Right lobe of liver (tissue), 6 donors: ENCODE data around the gene HCRT. TPM values are rescaled to one million over a fixed set of nuclear protein-coding genes. Genes with fewer than 3 reads are reported as not detected.

Source experiments
- ATAC-seq, 4 donors: fragments of 200-7000 bp; cut with Tn5 transposase; one replicate each; pipeline ENCODE4 v1.9.1; 2020; ENCODE audit warnings: mild to moderate bottlenecking in 4 of 4, moderate library complexity in 4 of 4
- DNase-seq, 3 donors: peaks; one replicate each; pipeline ENCODE4 v3.0.0-alpha.2; 2020
- H3K27ac ChIP-seq, 3 donors: fragments of 200-600 bp; one replicate each; pipeline ENCODE4 v1.8.0; 2022
- H3K27me3 ChIP-seq, 2 donors: fragments of 200-600 bp; one replicate each; pipeline ENCODE4 v1.8.0; 2022
- H3K36me3 ChIP-seq, 4 donors: fragments of 200-600 bp; sonication (generic) in 1 of 4; one replicate each; pipeline versions ENCODE4 v1.5.1 to v1.8.0; 2017 to 2022; ENCODE audit warnings: control low read depth in 1 of 4
- H3K4me1 ChIP-seq, 4 donors: fragments of 200-600 bp; sonication (generic) in 1 of 4; one replicate each; pipeline versions ENCODE4 v1.5.1 to v1.8.0; 2017 to 2022; ENCODE audit warnings: control low read depth in 1 of 4
- H3K4me3 ChIP-seq, 3 donors: fragments of 200-600 bp; one replicate each; pipeline ENCODE4 v1.8.0; 2022
- H3K9me3 ChIP-seq, 4 donors: fragments of 200-600 bp; sonication (generic) in 1 of 4; one replicate each; pipeline versions ENCODE4 v1.5.1 to v1.8.0; 2017 to 2022; ENCODE audit warnings: control low read depth in 1 of 4
- CTCF ChIP-seq, 4 donors: fragments of 200-600 bp in 3 of 4; fragments of 450-650 bp in 1 of 4; IDR thresholded peaks; one replicate each; pipeline versions ENCODE4 v1.5.1 to v1.8.0; 2016 to 2022; ENCODE audit warnings: antibody characterized with exemption in 4 of 4, mild to moderate bottlenecking in 2 of 4
- POLR2A ChIP-seq: fragments of 450-650 bp; IDR thresholded peaks from one replicate; pipeline ENCODE4 v1.6.1; 2017; ENCODE audit warnings: antibody characterized with exemption, mild to moderate bottlenecking
- WGBS: methylation state at CpG from one replicate; pipeline ENCODE4 v1.1.6; 2018; ENCODE audit warnings: low coverage, low lambda C conversion rate; ENCODE audit not compliant: insufficient coverage; ENCODE audit errors: missing lambda C conversion rate; 5-methylcytosine and 5-hydroxymethylcytosine counted together
- intact Hi-C, 2 donors: fragments of 100-400 bp; cut with DNase I; formaldehyde crosslinking; loops; one replicate each; pipeline versions ENCODE4 v1.11.2 to v1.14.1; 2022
- total RNA-seq, 6 experiments: library from RNA; depleted of rRNA in 2 of 6; stranded (reverse); fragments of >200 nt in 2 of 6; fragmentation: NEBNext Ultra II Directional in 3 of 6; extraction: Animal tissue kit (Norgen Biotek cat#: 25700) in 3 of 6; gene quantifications; one replicate each; pipeline versions ENCODE4 v1.1.0 to v1.2.4, GENCODE V29; 2016 to 2023
- donor health status: DM: no; HTN: yes; CAD: no.
- donor health status: DM: no; HTN: no; CAD: no.
- donor health status: DM: no; HTN: no; CAD: no.
- donor health status: DM: no; HTN: yes; CAD: no.
- donor health status: DM: no; HTN: yes; CAD: no.

Gene HCRT
- total RNA-seq, 6 experiments from 2014 or later: not detected

DNA sequence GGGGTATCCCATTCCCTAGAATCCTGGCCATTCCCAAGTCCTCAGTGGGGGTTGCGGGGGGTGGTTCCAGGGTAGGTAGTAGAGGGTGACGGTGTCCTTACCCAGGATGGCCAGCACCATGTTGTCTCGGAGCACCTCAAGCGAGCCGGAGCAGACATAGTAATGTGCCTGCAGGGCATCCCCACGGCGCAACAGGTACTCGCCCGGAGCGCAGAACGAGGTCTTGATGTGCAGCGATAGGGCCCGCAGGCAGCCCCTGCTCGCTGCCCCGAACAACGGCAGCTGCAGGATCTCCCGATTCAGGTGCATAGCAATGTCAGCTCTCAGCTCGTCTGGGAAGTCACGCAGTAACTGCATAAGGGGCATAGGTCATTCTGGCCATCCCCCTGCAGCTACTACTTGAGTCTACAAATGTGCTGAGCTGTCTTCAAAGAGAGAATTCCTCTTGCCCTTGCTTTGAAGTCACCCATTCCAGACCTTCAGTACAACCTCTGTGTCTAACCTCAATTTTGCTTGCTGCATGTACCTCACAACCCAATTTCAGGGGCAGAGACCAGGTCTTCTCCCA, 19.0 kb downstream of the HCRT start:
- no CpG with 5 or more reads among the region's 19 CpGs for WGBS
- TF ChIP-seq CTCF (IDR thresholded peaks at IDR 0.05) (no peak), POLR2A (no peak)
- intact Hi-C loops: no loop called here

GRCh38 chr17:42165751-42166150, 19.5 kb downstream of the HCRT start:
- no peaks in the 10 kb centered on the region for H3K9me3 ChIP-seq
- WGBS: 77% methylated on average over 6 of the region's 6 CpGs
- no peak overlapping the region for H3K27ac ChIP-seq
- H3K27me3 ChIP-seq: no peaks in the 10 kb centered on the region
- no peak overlapping the region for H3K4me3 ChIP-seq
- intact Hi-C loops: no loop called here
- H3K36me3 ChIP-seq: no peaks in the 10 kb centered on the region
- no peaks in the 10 kb centered on the region for H3K4me1 ChIP-seq
- no peak for ATAC-seq
- TF ChIP-seq CTCF (IDR thresholded peaks at IDR 0.05) (no peak), POLR2A (no peak)
- DNase-seq: no peak

More for the DNA sequence above, 19.0 kb downstream of the HCRT start:
- H3K27ac ChIP-seq: no peak overlapping the region
- H3K9me3 ChIP-seq: no peaks in the 10 kb centered on the region
- H3K4me1 ChIP-seq: no peaks in the 10 kb centered on the region
- no peak for DNase-seq
- H3K36me3 ChIP-seq: no peaks in the 10 kb centered on the region
- no peaks in the 10 kb centered on the region for H3K27me3 ChIP-seq
- ATAC-seq: peak in 1 of 4 donors; percentile 7
- H3K4me3 ChIP-seq: no peak overlapping the region

- no peaks in the 10 kb centered on the region for H3K9me3 ChIP-seq
- TF ChIP-seq CTCF (IDR thresholded peaks at IDR 0.05) (no peak), POLR2A (no peak)
- no peaks in the 10 kb centered on the region for H3K4me1 ChIP-seq
- DNase-seq: no peak
- no peak for ATAC-seq
- no peak overlapping the region for H3K4me3 ChIP-seq
- no peaks in the 10 kb centered on the region for H3K27me3 ChIP-seq
- H3K27ac ChIP-seq: no peak overlapping the region
- intact Hi-C loops: no loop called here
- H3K36me3 ChIP-seq: no peaks in the 10 kb centered on the region
- WGBS: 45% methylated on average over 8 of the region's 22 CpGs
These were observed 21.4 kb downstream of the HCRT start for GRCh38 chr17:42163696-42164407.

DNA sequence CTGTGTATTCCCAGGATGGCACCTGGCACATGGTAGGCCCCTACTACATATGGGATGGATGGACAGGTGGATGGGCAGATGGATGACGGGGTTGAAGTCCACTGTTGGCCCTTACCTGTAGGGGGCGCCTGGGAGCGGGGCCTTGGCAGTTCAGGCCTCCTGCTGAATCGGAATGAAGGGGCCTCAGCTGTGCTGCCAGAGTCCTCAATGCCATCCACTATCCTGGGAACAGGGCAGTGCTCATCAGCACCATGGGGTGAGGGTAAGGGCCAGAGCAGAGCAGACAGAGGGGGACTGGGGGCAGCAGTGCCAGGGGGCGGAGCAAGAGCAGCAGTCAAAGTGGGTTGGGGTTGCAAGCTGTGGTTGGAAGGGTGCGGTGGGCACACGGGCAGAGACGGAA, 22.1 kb downstream of the HCRT start:
- intact Hi-C loops: no loop called here
- Histone ChIP-seq H3K4me3 (no peak overlapping the region), H3K4me1 (no peaks in the 10 kb centered on the region), H3K27ac (no peak overlapping the region), H3K36me3 (no peaks in the 10 kb centered on the region), H3K27me3 (no peaks in the 10 kb centered on the region), H3K9me3 (no peaks in the 10 kb centered on the region)
- no peak for DNase-seq
- peak in 1 of 4 donors; percentile 6 for ATAC-seq
- no peak for TF ChIP-seq POLR2A
- peak in 3 of 4 donors; percentile 14 to 36 (median 15) for TF ChIP-seq CTCF (IDR thresholded peaks at IDR 0.05)
- 40% methylated on average over 6 of the region's 8 CpGs for WGBS
